ENCODE data around the gene EXOC6B.

- no peak for TF ChIP-seq POLR2AphosphoS5 (IDR thresholded peaks at IDR 0.05; ENCODE audit: borderline replicate concordance, low read depth, low read length)
- no peak for TF ChIP-seq EZH2 (IDR thresholded peaks at IDR 0.05)
Observed at GRCh38 chr2:72770879-72771461, 54.9 kb downstream of the EXOC6B start.

All from SK-N-MC (cell line).